GM23338 (cell line): ENCODE measurements around the gene GABBR1. TPM values are rescaled to one million over a fixed set of nuclear protein-coding genes. Genes with fewer than 3 reads are reported as not detected.

Experiments used
- ATAC-seq: fragments of 200-7000 bp; cut with Tn5 transposase; 3 replicates; pipeline ENCODE4 v1.9.1; 2020
- DNase-seq: peaks from one replicate; pipeline ENCODE4 v3.0.0-alpha.2; 2015; ENCODE audit warnings: low spot score
- H2AFZ ChIP-seq: fragments of 200-600 bp; sonication (generic); 2 replicates; pipeline ENCODE4 v1.8.0; 2016; ENCODE audit warnings: antibody characterized with exemption, mild to moderate bottlenecking, moderate library complexity
- H3F3A ChIP-seq: fragments of 200-600 bp; sonication (generic); replicated peaks from 2 replicates; pipeline ENCODE4 v1.8.0; 2017; ENCODE audit warnings: antibody characterized with exemption, mixed run types, low read depth
- H3K27ac ChIP-seq: fragments of 200-600 bp; sonication (generic); 2 replicates; pipeline ENCODE4 v1.6.1; 2016; ENCODE audit warnings: low read depth
- H3K27me3 ChIP-seq: fragments of 200-600 bp; sonication (generic); 2 replicates; pipeline ENCODE4 v1.8.0; 2016; ENCODE audit warnings: mild to moderate bottlenecking, mixed run types, moderate library complexity; ENCODE audit not compliant: insufficient read depth
- H3K36me3 ChIP-seq: fragments of 200-600 bp; sonication (generic); 2 replicates; pipeline ENCODE4 v1.8.0; 2016; ENCODE audit warnings: mild to moderate bottlenecking; ENCODE audit not compliant: insufficient read depth
- H3K4me1 ChIP-seq: fragments of 200-600 bp; sonication (generic); 2 replicates; pipeline ENCODE4 v1.8.0; 2016; ENCODE audit warnings: mild to moderate bottlenecking, moderate library complexity; ENCODE audit not compliant: insufficient read depth
- H3K4me2 ChIP-seq: fragments of 200-600 bp; sonication (generic); 2 replicates; pipeline ENCODE4 v1.7.1; 2017; ENCODE audit warnings: mixed run types
- H3K4me3 ChIP-seq: fragments of 200-600 bp; sonication (generic); 2 replicates; pipeline ENCODE4 v1.6.1; 2016; ENCODE audit warnings: mixed run types
- H3K79me2 ChIP-seq: fragments of 200-600 bp; sonication (generic); replicated peaks from 2 replicates; pipeline ENCODE4 v1.8.0; 2017; ENCODE audit warnings: mild to moderate bottlenecking; ENCODE audit not compliant: insufficient read depth
- H3K9me2 ChIP-seq: fragments of 200-600 bp; sonication (generic); 2 replicates; pipeline ENCODE4 v1.8.0; 2017; ENCODE audit not compliant: insufficient read depth
- H4K20me1 ChIP-seq: fragments of 200-600 bp; sonication (generic); replicated peaks from 2 replicates; pipeline ENCODE4 v1.8.0; 2017; ENCODE audit warnings: mild to moderate bottlenecking; ENCODE audit not compliant: insufficient read depth
- H3K27ac Mint-ChIP-seq: 2 replicates; pipeline ENCODE4 v1.8.0; 2020; ENCODE audit warnings: inconsistent platforms, mild to moderate bottlenecking, moderate library complexity, mixed read lengths
- H3K27me3 Mint-ChIP-seq: 3 replicates; pipeline ENCODE4 v1.8.0; 2022; ENCODE audit warnings: low read depth, mild to moderate bottlenecking, moderate library complexity, mixed read lengths, inconsistent platforms; ENCODE audit not compliant: insufficient read depth, poor library complexity
- H3K36me3 Mint-ChIP-seq: 3 replicates; pipeline ENCODE4 v1.8.0; 2021; ENCODE audit warnings: low read depth, mild to moderate bottlenecking, inconsistent platforms, moderate library complexity, mixed read lengths
- H3K4me1 Mint-ChIP-seq: 3 replicates; pipeline ENCODE4 v1.8.0; 2020; ENCODE audit warnings: mild to moderate bottlenecking, inconsistent platforms, mixed read lengths
- H3K4me3 Mint-ChIP-seq: 3 replicates; pipeline ENCODE4 v1.8.0; 2021; ENCODE audit warnings: moderate library complexity, mild to moderate bottlenecking, inconsistent platforms, mixed read lengths
- H3K9me3 Mint-ChIP-seq: 3 replicates; pipeline ENCODE4 v1.8.0; 2020; ENCODE audit warnings: moderate library complexity, mild to moderate bottlenecking, inconsistent platforms, mixed read lengths
- CREB1 ChIP-seq: fragments of 250-450 bp; sonication (Bioruptor Pico); IDR thresholded peaks from 2 replicates; pipeline ENCODE4 v1.5.0; 2020; ENCODE audit warnings: low read depth, mild to moderate bottlenecking, moderate library complexity
- CTCF ChIP-seq, 2 experiments: fragments of 200-600 bp in 1 of 2; sonication (generic) in 1 of 2; conservative IDR thresholded peaks; 2 replicates each; pipeline versions ENCODE4 v1.5.1 to v1.6.1; 2016 to 2017; ENCODE audit warnings: antibody characterized with exemption in 2 of 2, low read depth in 2 of 2, mild to moderate bottlenecking in 2 of 2, moderate library complexity in 1 of 2
- ETS1 ChIP-seq: IDR thresholded peaks from 2 replicates; pipeline ENCODE4 v1.6.1; 2016; ENCODE audit warnings: antibody characterized with exemption
- EZH2 ChIP-seq: fragments of 200-600 bp; sonication (generic); IDR thresholded peaks from one replicate; pipeline ENCODE4 v1.8.0; 2017; ENCODE audit warnings: antibody characterized with exemption, mild to moderate bottlenecking, low read depth; ENCODE audit not compliant: unreplicated experiment
- EZH2phosphoT487 ChIP-seq: fragments of 200-600 bp; sonication (generic); IDR thresholded peaks from one replicate; pipeline ENCODE4 v1.8.1; 2018; ENCODE audit warnings: antibody characterized with exemption; ENCODE audit not compliant: unreplicated experiment
- JUNB ChIP-seq: IDR thresholded peaks from one replicate; pipeline ENCODE4 v1.6.1; 2016; ENCODE audit warnings: antibody characterized with exemption; ENCODE audit not compliant: unreplicated experiment
- NANOG ChIP-seq: IDR thresholded peaks from 2 replicates; pipeline ENCODE4 v1.6.1; 2016; ENCODE audit warnings: antibody characterized with exemption, borderline replicate concordance
- POLR2AphosphoS5 ChIP-seq: IDR thresholded peaks from 2 replicates; pipeline ENCODE4 v1.6.1; 2016; ENCODE audit warnings: antibody characterized with exemption, low read depth
- REST ChIP-seq: IDR thresholded peaks from one replicate; pipeline ENCODE4 v1.6.1; 2018; ENCODE audit warnings: antibody characterized with exemption; ENCODE audit not compliant: unreplicated experiment
- STAT1 ChIP-seq: IDR thresholded peaks from one replicate; pipeline ENCODE4 v1.6.1; 2016; ENCODE audit warnings: antibody characterized with exemption; ENCODE audit not compliant: unreplicated experiment
- ZNF114 ChIP-seq: fragments of 250-450 bp; sonication (Bioruptor Pico); IDR thresholded peaks from 2 replicates; pipeline ENCODE4 v1.5.0; 2020; ENCODE audit warnings: mild to moderate bottlenecking, moderate library complexity
- ZNF331 ChIP-seq: fragments of 250-450 bp; sonication (Bioruptor Pico); IDR thresholded peaks from 2 replicates; pipeline ENCODE4 v1.5.0; 2020; ENCODE audit warnings: low read depth, mild to moderate bottlenecking, moderate library complexity
- ZNF462 ChIP-seq: fragments of 250-450 bp; sonication (Bioruptor Pico); IDR thresholded peaks from 2 replicates; pipeline ENCODE4 v1.5.0; 2020; ENCODE audit warnings: mild to moderate bottlenecking, moderate library complexity
- polyA plus RNA-seq: library from polyadenylated mRNA; unstranded; fragments of >200 nt; fragmentation: Nextera tagmentation; extraction: Ambion mirVana; gene quantifications from 2 replicates; pipeline ENCODE4 v1.2.1, GENCODE V29; 2016
- total RNA-seq: library from RNA; depleted of rRNA; stranded (reverse); fragments of >200 nt; shearing (Covaris generic); gene quantifications from 2 replicates; pipeline ENCODE4 v1.2.3, GENCODE V29; 2014

GABBR1 gene
- total and polyA plus RNA-seq, 2 experiments from 2014 or later, result 42.8 to 78.9 TPM

- no peaks in the 10 kb centered on the region for H3K36me3 Mint-ChIP-seq
- H3K4me3 Mint-ChIP-seq, result no peak overlapping the region
- H3K9me3 Mint-ChIP-seq, result no peaks in the 10 kb centered on the region; the same call in 2 of the 3 replicates
- no peaks in the 10 kb centered on the region for H3K36me3 ChIP-seq
- H3K27me3 ChIP-seq, result no peaks in the 10 kb centered on the region
- H3K4me1 Mint-ChIP-seq, result peaks cover 33% of the 10 kb centered on the region
- H3K27me3 Mint-ChIP-seq, result peaks cover 2% of the 10 kb centered on the region
- DNase-seq (no peak), ATAC-seq (no peak; the same call in 2 of the 3 replicates)
- H3K4me2 ChIP-seq, result no peak overlapping the region
- no peak overlapping the region for H3K27ac ChIP-seq
- H3F3A ChIP-seq, result no peaks in the 10 kb centered on the region
- no peak overlapping the region for H3K27ac Mint-ChIP-seq
- peaks cover 25% of the 10 kb centered on the region for H3K4me1 ChIP-seq
- H2AFZ ChIP-seq, result no peak overlapping the region
- no peak for TF ChIP-seq EZH2
- no peak for TF ChIP-seq REST
- no peak for TF ChIP-seq ZNF114 (CRISPR knock-in tag)
- TF ChIP-seq EZH2phosphoT487, result no peak
- TF ChIP-seq ZNF462 (CRISPR knock-in tag), result no peak
- TF ChIP-seq JUNB, result no peak
- TF ChIP-seq CREB1 (CRISPR knock-in tag), result no peak
- no peak for TF ChIP-seq POLR2AphosphoS5
- TF ChIP-seq ETS1, result no peak
- TF ChIP-seq STAT1, result no peak
- no peak for TF ChIP-seq ZNF331 (CRISPR knock-in tag)
- TF ChIP-seq NANOG, result no peak
- TF ChIP-seq CTCF (conservative IDR thresholded peaks at IDR 0.05; ENCODE audit: low read depth in 2 of 2), result no peak
- no peaks in the 10 kb centered on the region for H4K20me1 ChIP-seq
- no peak overlapping the region for H3K4me3 ChIP-seq
- H3K79me2 ChIP-seq, result no peaks in the 10 kb centered on the region
- H3K9me2 ChIP-seq, result no peaks in the 10 kb centered on the region
Observed at GRCh38 chr6:29652198-29652584, 19.2 kb upstream of the GABBR1 start.
